ENCODE data around the gene CHMP1B.

CHMP1B gene

DNA sequence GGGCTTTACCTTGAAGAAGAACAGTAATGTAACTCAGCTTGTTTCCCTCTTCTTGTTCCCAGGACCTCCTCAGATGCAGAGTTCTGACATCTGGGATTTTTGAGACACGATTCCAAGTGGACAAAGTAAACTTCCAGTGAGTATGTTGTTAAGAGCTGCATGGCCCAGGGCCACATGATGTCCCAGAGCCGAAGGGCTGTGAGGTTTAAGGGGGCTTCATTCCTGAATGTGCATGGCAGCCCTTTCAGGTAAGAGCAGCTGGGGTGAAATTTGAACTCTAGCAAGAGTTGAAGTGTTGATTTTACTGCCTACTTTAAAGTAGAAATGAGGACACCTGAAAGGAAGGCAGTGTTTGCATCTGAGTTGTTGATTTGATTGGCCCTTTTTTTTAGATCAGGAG is 13.3 kb downstream of the CHMP1B start:
- H3K9me3 ChIP-seq: no peaks in the 10 kb centered on the region
- no peaks in the 10 kb centered on the region for H4K20me1 ChIP-seq
- no peak overlapping the region for H3K9ac ChIP-seq
- peak overlapping the region; percentile 39; the same call in 1 of the 2 replicates for H3K4me2 ChIP-seq
- no peak overlapping the region for H3K4me3 ChIP-seq
- no peak overlapping the region for H3K27ac ChIP-seq
- H3K4me1 ChIP-seq: peaks cover 11% of the 10 kb centered on the region
- H3K36me3 ChIP-seq: no peaks in the 10 kb centered on the region
- no peaks in the 10 kb centered on the region for H3K27me3 ChIP-seq
- TF ChIP-seq Cebpa-rat (IDR thresholded peaks at IDR 0.05): no peak

DNA sequence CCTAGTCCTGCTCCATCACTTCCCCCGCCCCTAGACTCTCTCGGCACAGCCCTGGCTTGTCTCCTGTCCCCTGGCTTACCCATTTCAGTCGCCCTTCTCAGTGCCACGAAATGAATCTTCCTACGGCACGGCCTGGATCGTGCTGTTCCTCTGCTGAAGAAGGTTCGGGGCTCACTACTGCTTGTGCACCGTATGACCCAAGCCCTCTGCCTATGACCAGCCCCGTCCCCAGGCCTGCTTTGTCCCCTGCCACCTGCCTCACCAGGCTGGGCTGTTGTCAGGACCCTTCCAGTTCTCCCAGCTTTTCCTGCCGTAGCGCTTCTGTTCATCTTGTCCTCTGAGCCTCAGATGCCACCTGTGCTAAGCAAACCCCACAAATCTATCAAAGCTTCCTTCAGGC is 13.9 kb downstream of the CHMP1B start:
- no peak overlapping the region for H3K27ac ChIP-seq
- H4K20me1 ChIP-seq: no peaks in the 10 kb centered on the region
- no peak for TF ChIP-seq Cebpa-rat (IDR thresholded peaks at IDR 0.05)
- no peak overlapping the region for H3K4me2 ChIP-seq
- H3K4me1 ChIP-seq: peaks cover 11% of the 10 kb centered on the region
- no peaks in the 10 kb centered on the region for H3K9me3 ChIP-seq
- no peaks in the 10 kb centered on the region for H3K36me3 ChIP-seq
- no peaks in the 10 kb centered on the region for H3K27me3 ChIP-seq
- H3K9ac ChIP-seq: no peak overlapping the region
- no peak overlapping the region for H3K4me3 ChIP-seq

DNA sequence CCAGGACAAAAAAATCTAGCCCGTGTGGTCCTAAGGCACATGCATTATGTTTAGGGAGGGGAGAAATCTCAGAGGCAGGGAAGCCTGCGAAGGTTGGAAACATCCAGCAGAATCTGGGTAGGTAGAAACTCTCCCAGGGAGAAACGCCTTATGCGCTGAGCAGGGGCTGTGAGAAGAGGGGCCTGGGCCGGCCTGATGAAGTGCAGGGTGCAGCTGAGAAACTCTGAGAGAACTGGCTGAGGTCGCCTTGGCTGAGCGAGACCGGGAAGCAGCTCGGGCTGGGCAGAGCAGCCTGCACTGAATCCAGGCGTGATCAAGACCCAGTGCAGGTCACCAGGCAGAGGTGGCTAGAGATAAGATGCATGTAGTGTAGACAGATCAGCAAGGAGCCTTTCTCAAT is 15.1 kb downstream of the CHMP1B start:
- Histone ChIP-seq H4K20me1 (no peaks in the 10 kb centered on the region), H3K27ac (no peak overlapping the region), H3K4me3 (no peak overlapping the region), H3K9me3 (no peaks in the 10 kb centered on the region), H3K27me3 (no peaks in the 10 kb centered on the region), H3K9ac (no peak overlapping the region), H3K4me1 (peaks cover 11% of the 10 kb centered on the region), H3K36me3 (no peaks in the 10 kb centered on the region), H3K4me2 (no peak overlapping the region)
- TF ChIP-seq Cebpa-rat (IDR thresholded peaks at IDR 0.05): no peak

- no peak for TF ChIP-seq Cebpa-rat (IDR thresholded peaks at IDR 0.05)
- no peaks in the 10 kb centered on the region for H3K9me3 ChIP-seq
- H3K27ac ChIP-seq: no peak overlapping the region
Observed at GRCh38 chr18:11866764-11867163, 15.6 kb downstream of the CHMP1B start.

GRCh38 chr18:11868230-11868629 is 17.0 kb downstream of the CHMP1B start:
- peaks cover 11% of the 10 kb centered on the region for H3K4me1 ChIP-seq
- no peak overlapping the region for H3K4me3 ChIP-seq
- H3K9me3 ChIP-seq: no peaks in the 10 kb centered on the region
- no peak for TF ChIP-seq Cebpa-rat (IDR thresholded peaks at IDR 0.05)
- no peak overlapping the region for H3K4me2 ChIP-seq
- H4K20me1 ChIP-seq: no peaks in the 10 kb centered on the region
- H3K36me3 ChIP-seq: no peaks in the 10 kb centered on the region
- H3K27ac ChIP-seq: no peak overlapping the region
- no peak overlapping the region for H3K9ac ChIP-seq
- no peaks in the 10 kb centered on the region for H3K27me3 ChIP-seq

More at GRCh38 chr18:11866764-11867163, 15.6 kb downstream of the CHMP1B start:
- Histone ChIP-seq H3K36me3 (no peaks in the 10 kb centered on the region), H3K27me3 (no peaks in the 10 kb centered on the region), H4K20me1 (no peaks in the 10 kb centered on the region), H3K4me2 (no peak overlapping the region), H3K4me3 (no peak overlapping the region), H3K9ac (no peak overlapping the region), H3K4me1 (peaks cover 11% of the 10 kb centered on the region)

GRCh38 chr18:11871501-11871900 is 20.3 kb downstream of the CHMP1B start:
- H3K27ac ChIP-seq: no peak overlapping the region
- H3K4me1 ChIP-seq: peaks cover 6% of the 10 kb centered on the region; the same call in 1 of the 2 replicates
- H3K4me2 ChIP-seq: no peak overlapping the region
- H3K27me3 ChIP-seq: no peaks in the 10 kb centered on the region
- H3K4me3 ChIP-seq: no peak overlapping the region
- no peak overlapping the region for H3K9ac ChIP-seq
- H3K9me3 ChIP-seq: no peaks in the 10 kb centered on the region
- H4K20me1 ChIP-seq: no peaks in the 10 kb centered on the region
- TF ChIP-seq Cebpa-rat (IDR thresholded peaks at IDR 0.05): no peak
- H3K36me3 ChIP-seq: no peaks in the 10 kb centered on the region

DNA sequence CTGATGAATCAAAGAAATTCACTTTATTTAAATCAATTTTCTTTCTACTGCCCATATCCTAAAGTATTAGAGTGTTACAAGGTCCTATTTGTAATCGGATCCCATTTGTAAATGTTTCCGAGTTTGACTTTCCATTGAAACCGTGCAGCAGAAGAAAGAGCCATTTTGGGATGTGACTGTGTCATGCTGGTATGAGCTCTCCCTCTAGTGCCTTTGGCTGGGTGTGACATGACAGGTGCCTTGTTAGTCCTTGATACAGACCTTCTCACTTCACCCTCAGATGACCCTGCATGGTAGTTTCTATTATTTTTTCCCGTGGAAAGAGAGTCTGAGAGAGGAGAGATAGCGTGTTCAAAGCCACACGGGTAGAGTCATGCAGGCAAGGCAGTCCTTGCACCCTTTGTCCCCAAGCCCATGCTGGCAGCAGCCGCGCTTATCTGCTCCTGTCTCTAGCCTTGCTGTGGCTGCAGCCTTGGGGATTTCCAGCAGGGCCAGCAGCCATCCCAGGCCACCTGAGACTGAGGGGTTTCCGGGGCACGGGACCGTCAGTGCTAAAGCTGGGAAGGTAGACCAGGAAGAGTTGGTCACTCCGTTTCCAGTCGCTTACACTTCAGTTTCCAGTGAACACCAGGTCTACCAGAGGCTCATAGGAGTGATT is 21.4 kb downstream of the CHMP1B start:
- no peaks in the 10 kb centered on the region for H3K36me3 ChIP-seq
- H3K27me3 ChIP-seq: no peaks in the 10 kb centered on the region
- no peak overlapping the region for H3K4me2 ChIP-seq
- H3K9ac ChIP-seq: no peak overlapping the region
- no peak overlapping the region for H3K27ac ChIP-seq
- H3K4me3 ChIP-seq: no peak overlapping the region
- no peaks in the 10 kb centered on the region for H4K20me1 ChIP-seq
- H3K9me3 ChIP-seq: no peaks in the 10 kb centered on the region
- no peak for TF ChIP-seq Cebpa-rat (IDR thresholded peaks at IDR 0.05)
- peaks cover 6% of the 10 kb centered on the region; the same call in 1 of the 2 replicates for H3K4me1 ChIP-seq

DNA sequence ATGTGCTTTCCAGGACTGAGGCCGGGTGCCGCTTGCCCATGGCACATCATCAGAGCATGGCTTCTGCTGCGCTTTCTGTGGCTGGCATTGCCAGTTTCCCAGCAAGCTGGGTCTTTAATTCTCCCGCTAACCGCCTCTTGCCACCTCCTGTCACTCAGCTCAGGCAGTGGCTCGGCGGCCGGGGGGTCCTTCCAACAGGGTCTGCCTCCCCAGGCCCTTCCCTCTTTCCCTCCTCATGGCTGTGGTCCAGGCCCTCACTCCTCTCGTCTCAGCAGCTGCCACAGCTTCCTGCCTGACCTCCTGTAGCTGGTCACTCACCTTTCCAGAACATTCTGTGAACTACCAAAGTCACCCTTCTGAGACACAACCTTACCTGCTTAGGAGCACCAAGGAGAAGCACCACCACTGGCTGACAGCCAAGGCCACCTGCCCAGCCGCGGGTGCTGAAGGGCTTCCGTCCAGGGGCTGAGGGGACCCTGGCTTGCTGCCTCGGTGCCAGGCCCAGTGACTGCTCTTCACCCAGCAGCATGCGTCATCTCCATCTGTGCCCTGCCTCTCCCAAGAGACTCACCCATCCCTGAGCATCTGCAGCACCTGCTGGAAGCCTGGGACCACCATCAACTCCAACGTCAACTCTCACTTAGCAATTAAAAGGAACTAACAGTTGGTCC is 22.6 kb downstream of the CHMP1B start:
- Histone ChIP-seq H3K4me3 (no peak overlapping the region), H3K27me3 (no peaks in the 10 kb centered on the region), H3K27ac (no peak overlapping the region), H3K36me3 (no peaks in the 10 kb centered on the region), H3K4me1 (peaks cover 6% of the 10 kb centered on the region; the same call in 1 of the 2 replicates), H3K9me3 (no peaks in the 10 kb centered on the region), H3K9ac (no peak overlapping the region), H4K20me1 (no peaks in the 10 kb centered on the region), H3K4me2 (no peak overlapping the region)
- TF ChIP-seq Cebpa-rat (IDR thresholded peaks at IDR 0.05): no peak

GRCh38 chr18:11874676-11875075 is 23.5 kb downstream of the CHMP1B start:
- Histone ChIP-seq H3K27me3 (no peaks in the 10 kb centered on the region), H3K36me3 (no peaks in the 10 kb centered on the region), H3K9me3 (no peaks in the 10 kb centered on the region), H3K4me1 (peaks cover 6% of the 10 kb centered on the region; the same call in 1 of the 2 replicates), H3K4me2 (no peak overlapping the region), H3K27ac (no peak overlapping the region), H3K4me3 (no peak overlapping the region), H3K9ac (no peak overlapping the region), H4K20me1 (no peaks in the 10 kb centered on the region)
- TF ChIP-seq Cebpa-rat (IDR thresholded peaks at IDR 0.05): no peak

DNA sequence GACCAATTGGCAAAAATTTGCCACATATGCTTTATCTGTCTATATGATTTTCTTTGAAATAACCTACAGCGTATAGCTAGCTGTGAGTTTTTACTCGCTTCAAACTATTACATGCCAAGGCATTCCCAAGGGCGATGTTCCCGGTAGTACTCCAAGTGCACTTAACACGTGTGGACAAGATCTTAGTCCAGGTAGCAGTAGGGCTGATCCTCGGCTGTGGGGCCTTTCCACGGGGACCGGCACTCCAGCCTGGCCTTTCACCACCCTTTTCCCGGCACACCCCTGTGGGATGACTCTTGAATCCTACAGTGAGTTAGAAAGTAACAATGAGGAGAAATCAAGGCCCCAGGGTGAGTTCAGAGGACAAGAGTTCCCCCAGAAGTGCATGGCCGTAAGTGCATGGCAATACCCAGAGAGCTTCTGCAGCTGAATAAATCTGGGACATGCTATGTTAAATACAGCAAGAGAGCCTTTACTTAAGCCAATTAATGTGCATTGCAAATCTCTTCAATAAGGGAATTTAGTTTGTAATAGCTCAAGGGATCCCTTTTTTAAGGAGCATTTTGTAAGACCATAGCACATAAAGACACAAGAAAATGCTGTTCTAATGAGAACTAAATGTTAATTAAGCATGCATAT is 26.4 kb downstream of the CHMP1B start:
- no peak for TF ChIP-seq Cebpa-rat (IDR thresholded peaks at IDR 0.05)
- no peak overlapping the region for H3K4me2 ChIP-seq
- peaks cover 28% of the 10 kb centered on the region for H3K4me1 ChIP-seq

More for the DNA sequence above, 26.4 kb downstream of the CHMP1B start:
- Histone ChIP-seq H3K36me3 (no peaks in the 10 kb centered on the region), H3K27ac (no peak overlapping the region), H4K20me1 (no peaks in the 10 kb centered on the region), H3K9ac (no peak overlapping the region), H3K9me3 (no peaks in the 10 kb centered on the region), H3K4me3 (no peak overlapping the region), H3K27me3 (no peaks in the 10 kb centered on the region)

All from BLaER1 (cell line).